IMR-90 (cell line): ENCODE measurements around the gene RAB14. TPM values are rescaled to one million over a fixed set of nuclear protein-coding genes. Genes with fewer than 3 reads are reported as not detected.

Experiments used
- ATAC-seq: fragments of 200-7000 bp; cut with Tn5 transposase; 2 replicates; pipeline ENCODE4 v1.9.1; 2020; ENCODE audit warnings: low read depth, mild to moderate bottlenecking, moderate library complexity
- BruUV-seq: library from RNA; stranded (reverse); fragments of 400-500 nt; replicated peaks from 2 replicates; lab custom pipeline; 2021; lab: Mats Ljungman, UMichigan
- CTCF ChIA-PET: fragments of 300-600 bp; formaldehyde crosslinking; extraction: SDS; loops from one replicate; lab custom pipeline; 2021; ENCODE audit warnings: antibody characterized with exemption; lab: Yijun Ruan, JAX
- POLR2A ChIA-PET: fragments of 300-600 bp; sonication (Branson Sonifier 250); formaldehyde crosslinking; loops from one replicate; lab custom pipeline; 2022; ENCODE audit warnings: antibody characterized with exemption; ENCODE audit not compliant: unreplicated experiment; lab: Charles Lee
- DNase-seq: peaks from one replicate; pipeline ENCODE4 v3.0.0; 2013
- H2AFZ ChIP-seq: replicated peaks from 2 replicates; pipeline ENCODE3; 2013; ENCODE audit warnings: low read length, mild to moderate bottlenecking; ENCODE audit not compliant: poor library complexity
- H2AK5ac ChIP-seq: 2 replicates; pipeline ENCODE4 v1.6.1; 2013; ENCODE audit warnings: low read depth, low read length, inconsistent platforms
- H2AK9ac ChIP-seq: replicated peaks from 2 replicates; pipeline ENCODE3; 2013; ENCODE audit warnings: mild to moderate bottlenecking, low read depth, low read length, moderate library complexity; ENCODE audit not compliant: poor library complexity
- H2BK120ac ChIP-seq: 2 replicates; pipeline ENCODE4 v1.6.1; 2013; ENCODE audit warnings: low read depth, low read length, inconsistent platforms
- H2BK15ac ChIP-seq: 3 replicates; pipeline ENCODE4 v1.6.1; 2013; ENCODE audit warnings: low read depth, low read length, inconsistent platforms
- H2BK20ac ChIP-seq: 2 replicates; pipeline ENCODE4 v1.6.1; 2013; ENCODE audit warnings: low read depth, mild to moderate bottlenecking, inconsistent platforms, low read length, moderate library complexity
- H2BK5ac ChIP-seq: 2 replicates; pipeline ENCODE4 v1.6.1; 2013; ENCODE audit warnings: mild to moderate bottlenecking, low read depth, low read length, inconsistent platforms; ENCODE audit not compliant: poor library complexity, severe bottlenecking
- H3K14ac ChIP-seq: replicated peaks from 2 replicates; pipeline ENCODE4 v1.6.1; 2013; ENCODE audit warnings: low read depth, low read length, inconsistent platforms
- H3K18ac ChIP-seq: 2 replicates; pipeline ENCODE4 v1.6.1; 2013; ENCODE audit warnings: low read depth, low read length, control low read depth
- H3K23ac ChIP-seq: 2 replicates; pipeline ENCODE4 v1.6.1; 2013; ENCODE audit warnings: low read depth, low read length, inconsistent platforms
- H3K27ac ChIP-seq: 2 replicates; pipeline ENCODE4 v1.5.1; 2013; ENCODE audit warnings: mild to moderate bottlenecking, control low read depth, low read length; ENCODE audit not compliant: insufficient read depth
- H3K27me3 ChIP-seq: 2 replicates; pipeline ENCODE4 v1.6.1; 2013; ENCODE audit warnings: low read length; ENCODE audit not compliant: control insufficient read depth, insufficient read depth
- H3K36me3 ChIP-seq: 2 replicates; pipeline ENCODE4 v1.6.1; 2013; ENCODE audit warnings: low read length, mixed read lengths; ENCODE audit not compliant: control insufficient read depth, insufficient read depth
- H3K4ac ChIP-seq: 2 replicates; pipeline ENCODE4 v1.6.1; 2013; ENCODE audit warnings: low read depth, low read length, inconsistent platforms
- H3K4me1 ChIP-seq: 2 replicates; pipeline ENCODE4 v1.6.1; 2013; ENCODE audit warnings: low read length, mixed read lengths; ENCODE audit not compliant: control insufficient read depth, insufficient read depth
- H3K4me2 ChIP-seq: 2 replicates; pipeline ENCODE4 v1.6.1; 2013; ENCODE audit warnings: low read depth, mild to moderate bottlenecking, control low read depth, low read length, moderate library complexity
- H3K4me3 ChIP-seq: 2 replicates; pipeline ENCODE4 v1.5.1; 2013; ENCODE audit warnings: low read depth, mild to moderate bottlenecking, control low read depth, low read length, moderate library complexity; ENCODE audit not compliant: insufficient read depth
- H3K56ac ChIP-seq: 2 replicates; pipeline ENCODE4 v1.6.1; 2013; ENCODE audit warnings: low read length, inconsistent platforms; ENCODE audit not compliant: insufficient read depth; ENCODE audit errors: extremely low read depth
- H3K79me1 ChIP-seq, 2 experiments: 2 replicates each; pipeline ENCODE4 v1.6.1; 2013; ENCODE audit warnings: low read length in 2 of 2, inconsistent platforms in 1 of 2, low read depth in 1 of 2
- H3K9ac ChIP-seq: 2 replicates; pipeline ENCODE4 v1.6.1; 2013; ENCODE audit warnings: low read depth, low read length, control low read depth
- H3K9me1 ChIP-seq: 2 replicates; pipeline ENCODE4 v1.6.1; 2013; ENCODE audit warnings: low read length, inconsistent platforms; ENCODE audit not compliant: insufficient read depth
- H3K9me3 ChIP-seq: 2 replicates; pipeline ENCODE4 v1.6.1; 2013; ENCODE audit warnings: low read length; ENCODE audit not compliant: control insufficient read depth, insufficient read depth
- H4K20me1 ChIP-seq: 2 replicates; pipeline ENCODE4 v1.6.1; 2013; ENCODE audit warnings: low read length, inconsistent platforms; ENCODE audit not compliant: insufficient read depth
- H4K5ac ChIP-seq: 2 replicates; pipeline ENCODE4 v1.6.1; 2013; ENCODE audit warnings: mild to moderate bottlenecking, low read depth, low read length, control low read depth
- H4K8ac ChIP-seq, 2 experiments: 2 replicates each; pipeline ENCODE4 v1.6.1; 2013; ENCODE audit warnings: low read depth in 2 of 2, low read length in 2 of 2, control low read depth in 1 of 2, inconsistent platforms in 1 of 2
- H4K91ac ChIP-seq: 2 replicates; pipeline ENCODE4 v1.6.1; 2013; ENCODE audit warnings: low read depth, low read length, inconsistent platforms; ENCODE audit not compliant: insufficient read depth
- MAFK ChIP-seq: IDR thresholded peaks from 2 replicates; pipeline ENCODE4 v1.6.1; 2012; ENCODE audit warnings: low read depth, low read length, improper control_type of control experiment
- NFE2L2 ChIP-seq: fragments of 150-350 bp; IDR thresholded peaks from 2 replicates; pipeline ENCODE4 v1.6.1; 2016; ENCODE audit warnings: low read depth, mild to moderate bottlenecking, low read length
- RCOR1 ChIP-seq: IDR thresholded peaks from 2 replicates; pipeline ENCODE4 v1.6.1; 2012; ENCODE audit warnings: mild to moderate bottlenecking, low read length, improper control_type of control experiment; ENCODE audit not compliant: insufficient replicate concordance
- WGBS, 2 experiments: methylation state at CpG; one replicate each; pipeline versions ENCODE4 v1.1.5 to v1.1.7; 2013; ENCODE audit warnings: missing lambda C conversion rate in 2 of 2; ENCODE audit not compliant: insufficient read length in 1 of 2; ENCODE audit errors: extremely low coverage in 2 of 2; 5-methylcytosine and 5-hydroxymethylcytosine counted together
- dilution Hi-C: fragments of 300-500 bp; cut with HindIII; formaldehyde crosslinking; loops from one replicate; pipeline ENCODE4 v1.14.3; 2018; ENCODE audit warnings: low sequenced_read_pairs; ENCODE audit not compliant: unreplicated experiment
- in situ Hi-C: fragments of 300-500 bp; cut with MboI; formaldehyde crosslinking; loops from 3 replicates; pipeline ENCODE4 v1.14.3; 2019; ENCODE audit warnings: low sequenced_read_pairs, inconsistent platforms, mixed read lengths
- intact Hi-C: fragments of 100-400 bp; cut with micrococcal nuclease; formaldehyde crosslinking; loops from 2 replicates; pipeline ENCODE4 v1.10.0; 2022
- polyA plus RNA-seq, 3 experiments: library from polyadenylated mRNA; depleted of rRNA; stranded (reverse); fragments of >200 nt; gene quantifications; 2 replicates each; pipeline ENCODE4 v1.2.3, GENCODE V29; 2012; ENCODE audit warnings: low replicate concordance in 1 of 3
- total RNA-seq: library from RNA; depleted of rRNA; stranded (reverse); fragments of >200 nt; gene quantifications from 2 replicates; pipeline ENCODE4 v1.2.3, GENCODE V29; 2012

Gene RAB14
- total and polyA plus RNA-seq, 2 of the 4 experiments (the other 2 are of a cell fraction), result 20.1 to 29.3 TPM

GRCh38 chr9:121157939-121158338 lies 43.7 kb downstream of the RAB14 start:
- Histone ChIP-seq H2BK20ac (no peak overlapping the region), H2AK9ac (no peak overlapping the region), H3K4ac (no peak overlapping the region), H3K4me1 (no peaks in the 10 kb centered on the region; the same call in 1 of the 2 replicates), H2AK5ac (no peak overlapping the region), H3K4me3 (no peak overlapping the region), H3K18ac (no peak overlapping the region), H4K8ac (no peak overlapping the region), H4K20me1 (no peaks in the 10 kb centered on the region; the same call in 1 of the 2 replicates), H3K56ac (no peak overlapping the region), H2BK15ac (no peak overlapping the region), H3K27me3 (no peaks in the 10 kb centered on the region), H3K9ac (no peak overlapping the region), H2BK5ac (no peak overlapping the region), H3K14ac (no peak overlapping the region), H3K36me3 (peaks cover 3% of the 10 kb centered on the region), H2AFZ (no peak overlapping the region), H2BK120ac (no peak overlapping the region), H3K23ac (no peak overlapping the region), H3K4me2 (no peak overlapping the region), H4K91ac (no peak overlapping the region), H3K9me3 (no peaks in the 10 kb centered on the region), H3K79me1 (no peaks in the 10 kb centered on the region), H4K5ac (no peak overlapping the region), H3K27ac (no peak overlapping the region), H3K9me1 (no peaks in the 10 kb centered on the region)
- ChIA-PET CTCF (no interaction called here), POLR2A (no interaction called here)
- WGBS, 2 experiments, result no CpG with 5 or more reads among the region's 4 CpGs
- peak; percentile 84 for TF ChIP-seq MAFK
- no peak for TF ChIP-seq NFE2L2
- TF ChIP-seq RCOR1, result no peak
- no peak for DNase-seq
- BruUV-seq, result no TSS peak
- intact Hi-C loops (no loop called here), in situ Hi-C loops (no loop called here), dilution Hi-C loops (no loop called here)
- ATAC-seq, result no peak
